ENCODE measurements around the gene AKAP10.
"Not testable (repeated sequence)": the region's sequence is repeated elsewhere in the genome, so short reads cannot be mapped to it uniquely, and the experiment has no call there.

AKAP10 gene, protein sequence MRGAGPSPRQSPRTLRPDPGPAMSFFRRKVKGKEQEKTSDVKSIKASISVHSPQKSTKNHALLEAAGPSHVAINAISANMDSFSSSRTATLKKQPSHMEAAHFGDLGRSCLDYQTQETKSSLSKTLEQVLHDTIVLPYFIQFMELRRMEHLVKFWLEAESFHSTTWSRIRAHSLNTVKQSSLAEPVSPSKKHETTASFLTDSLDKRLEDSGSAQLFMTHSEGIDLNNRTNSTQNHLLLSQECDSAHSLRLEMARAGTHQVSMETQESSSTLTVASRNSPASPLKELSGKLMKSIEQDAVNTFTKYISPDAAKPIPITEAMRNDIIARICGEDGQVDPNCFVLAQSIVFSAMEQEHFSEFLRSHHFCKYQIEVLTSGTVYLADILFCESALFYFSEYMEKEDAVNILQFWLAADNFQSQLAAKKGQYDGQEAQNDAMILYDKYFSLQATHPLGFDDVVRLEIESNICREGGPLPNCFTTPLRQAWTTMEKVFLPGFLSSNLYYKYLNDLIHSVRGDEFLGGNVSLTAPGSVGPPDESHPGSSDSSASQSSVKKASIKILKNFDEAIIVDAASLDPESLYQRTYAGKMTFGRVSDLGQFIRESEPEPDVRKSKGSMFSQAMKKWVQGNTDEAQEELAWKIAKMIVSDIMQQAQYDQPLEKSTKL

DNA sequence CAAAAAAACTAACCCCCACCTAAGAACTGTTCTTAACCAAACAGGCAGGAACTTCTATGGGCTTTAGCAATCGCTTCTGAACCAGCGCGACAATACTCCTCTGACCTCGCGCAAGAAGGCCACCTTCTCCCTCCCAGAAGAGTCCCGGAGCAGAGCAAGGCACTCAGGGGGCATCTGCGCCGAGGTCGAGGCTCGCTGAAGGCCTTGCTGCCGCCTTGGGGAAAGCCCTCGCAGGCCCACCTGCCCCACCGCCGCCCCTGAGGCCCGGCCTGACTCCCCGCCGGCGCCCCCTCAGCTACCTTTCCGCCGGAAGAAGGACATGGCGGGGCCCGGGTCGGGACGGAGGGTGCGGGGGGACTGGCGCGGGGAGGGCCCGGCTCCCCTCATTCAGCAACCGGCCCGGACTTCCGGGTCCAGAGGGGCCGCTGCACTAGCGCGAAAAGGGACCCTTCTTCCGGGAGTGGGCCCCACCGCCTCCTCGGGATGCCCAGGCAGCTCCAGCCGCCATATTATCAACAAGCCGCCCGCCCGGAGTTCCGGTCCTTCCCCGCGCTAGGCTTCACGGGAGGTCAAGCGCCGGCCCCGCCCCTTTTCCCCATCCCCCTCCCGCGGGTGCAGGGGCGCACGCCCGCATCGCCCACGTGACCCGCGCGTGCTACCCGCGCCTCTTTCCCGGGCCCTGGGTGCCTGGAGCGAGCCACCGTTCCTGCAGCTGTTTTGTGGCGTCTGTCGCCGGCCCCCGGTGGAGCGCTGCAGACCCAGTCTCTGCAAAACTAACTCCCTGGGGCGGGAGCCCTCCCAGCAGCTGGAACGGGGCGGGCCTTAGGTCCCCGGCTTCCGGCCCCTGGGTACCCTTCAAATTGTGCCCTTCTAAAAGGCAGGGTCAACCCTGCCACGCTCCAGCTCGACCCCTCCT, at the start of gene AKAP10:
TSS of gene AKAP10 (minus strand) at position 536 of the 916 bp plus-strand sequence. CDS start at position 387, 149 bp downstream.
- H3K79me2 ChIP-seq (ENCODE audit: insufficient read depth, low read length) = peaks cover 50% of the 10 kb centered on the region
- H3K27ac ChIP-seq (ENCODE audit: low read depth, low read length) = peak within 1 kb of the TSS; percentile 83
- no peaks in the 10 kb centered on the region for H3K9me2 ChIP-seq (replicated peaks; ENCODE audit: insufficient read depth, low read length)
- H3F3A ChIP-seq (ENCODE audit: insufficient read depth) = 0 out of 2 replicates have a peak, but pooled peaks cover 2% of the 10 kb centered on the region
- peak within 1 kb of the TSS; percentile 97 for H3K4me2 ChIP-seq (ENCODE audit: low read depth, low read length, poor library complexity, severe bottlenecking)
- H3K27me3 ChIP-seq (ENCODE audit: low read length) = no peaks in the 10 kb centered on the region
- H4K20me1 ChIP-seq (ENCODE audit: low read depth, low read length) = no peaks in the 10 kb centered on the region
- TF ChIP-seq, protein P1, sequence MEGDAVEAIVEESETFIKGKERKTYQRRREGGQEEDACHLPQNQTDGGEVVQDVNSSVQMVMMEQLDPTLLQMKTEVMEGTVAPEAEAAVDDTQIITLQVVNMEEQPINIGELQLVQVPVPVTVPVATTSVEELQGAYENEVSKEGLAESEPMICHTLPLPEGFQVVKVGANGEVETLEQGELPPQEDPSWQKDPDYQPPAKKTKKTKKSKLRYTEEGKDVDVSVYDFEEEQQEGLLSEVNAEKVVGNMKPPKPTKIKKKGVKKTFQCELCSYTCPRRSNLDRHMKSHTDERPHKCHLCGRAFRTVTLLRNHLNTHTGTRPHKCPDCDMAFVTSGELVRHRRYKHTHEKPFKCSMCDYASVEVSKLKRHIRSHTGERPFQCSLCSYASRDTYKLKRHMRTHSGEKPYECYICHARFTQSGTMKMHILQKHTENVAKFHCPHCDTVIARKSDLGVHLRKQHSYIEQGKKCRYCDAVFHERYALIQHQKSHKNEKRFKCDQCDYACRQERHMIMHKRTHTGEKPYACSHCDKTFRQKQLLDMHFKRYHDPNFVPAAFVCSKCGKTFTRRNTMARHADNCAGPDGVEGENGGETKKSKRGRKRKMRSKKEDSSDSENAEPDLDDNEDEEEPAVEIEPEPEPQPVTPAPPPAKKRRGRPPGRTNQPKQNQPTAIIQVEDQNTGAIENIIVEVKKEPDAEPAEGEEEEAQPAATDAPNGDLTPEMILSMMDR (IDR thresholded peaks at IDR 0.05; ENCODE audit: insufficient read depth, low read length, poor library complexity, severe bottlenecking) = no peak
- no peak for TF ChIP-seq EZH2phosphoT487 (conservative IDR thresholded peaks at IDR 0.05; ENCODE audit: low read length)
- no peaks in the 10 kb centered on the region for H3K36me3 ChIP-seq (ENCODE audit: low read length)
- peak within 1 kb of the TSS; percentile 99 for H2AFZ ChIP-seq (ENCODE audit: low read depth, low read length, severe bottlenecking)
- peak within 1 kb of the TSS; percentile 97 for H3K9ac ChIP-seq (ENCODE audit: low read length)
- no peaks in the 10 kb centered on the region for H3K9me3 ChIP-seq (ENCODE audit: insufficient read depth, low read length)
- H3K4me3 ChIP-seq (ENCODE audit: insufficient read depth, low read length, poor library complexity, severe bottlenecking) = peak within 1 kb of the TSS; percentile 60

DNA sequence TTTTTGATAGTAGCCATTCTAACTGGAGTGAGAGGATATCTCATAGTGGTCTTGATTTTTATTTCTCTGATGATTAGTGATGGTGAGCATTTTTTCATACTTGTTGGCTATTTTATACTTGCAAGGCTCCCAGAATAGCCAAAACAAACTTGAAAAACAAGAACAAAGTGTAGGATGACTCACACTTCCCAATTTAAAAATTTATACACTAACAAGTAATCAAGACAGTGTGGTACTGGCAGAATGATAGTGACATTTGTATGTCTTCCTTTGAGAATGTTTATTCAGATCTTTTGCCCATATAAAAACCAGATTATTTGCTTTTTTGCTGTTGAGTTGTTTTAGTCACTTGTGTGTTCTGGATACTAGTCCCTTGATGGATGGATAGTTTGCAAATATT, 49.3 kb upstream of the AKAP10 start:
- H3K79me2 ChIP-seq (ENCODE audit: insufficient read depth, low read length) = no peaks in the 10 kb centered on the region
- TF ChIP-seq, protein P1 (IDR thresholded peaks at IDR 0.05; ENCODE audit: insufficient read depth, low read length, poor library complexity, severe bottlenecking) = no peak
- TF ChIP-seq EZH2phosphoT487 (conservative IDR thresholded peaks at IDR 0.05; ENCODE audit: low read length) = no peak

DNA sequence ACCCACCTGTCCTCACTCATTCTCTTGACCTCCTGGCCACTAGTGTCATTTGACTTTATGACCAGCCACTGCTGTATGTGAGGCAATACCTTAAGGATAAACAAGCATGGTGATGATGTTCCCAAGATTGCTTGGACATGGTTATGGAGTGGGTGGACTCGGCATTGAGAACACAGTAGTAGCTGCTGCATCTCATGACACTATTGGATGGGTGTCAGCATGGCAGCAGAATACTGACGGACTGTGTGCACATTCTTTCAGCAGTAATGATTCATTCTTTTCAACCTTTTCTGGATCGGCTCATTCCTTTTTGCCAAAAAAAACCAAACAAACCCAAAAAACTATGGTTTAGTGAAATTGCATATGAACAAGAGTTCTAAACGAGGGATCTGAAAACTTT, 45.1 kb upstream of the AKAP10 start:
- TF ChIP-seq, protein P1 (IDR thresholded peaks at IDR 0.05; ENCODE audit: insufficient read depth, low read length, poor library complexity, severe bottlenecking) = no peak
- no peak for TF ChIP-seq EZH2phosphoT487 (conservative IDR thresholded peaks at IDR 0.05; ENCODE audit: low read length)
- H2AFZ ChIP-seq (ENCODE audit: low read depth, low read length, severe bottlenecking) = no peak overlapping the region
- H3K4me2 ChIP-seq (ENCODE audit: low read depth, low read length, poor library complexity, severe bottlenecking) = no peak overlapping the region
- H4K20me1 ChIP-seq (ENCODE audit: low read depth, low read length) = no peaks in the 10 kb centered on the region
- no peaks in the 10 kb centered on the region for H3K9me3 ChIP-seq (ENCODE audit: insufficient read depth, low read length)
- H3K79me2 ChIP-seq (ENCODE audit: insufficient read depth, low read length) = no peaks in the 10 kb centered on the region
- H3K4me3 ChIP-seq (ENCODE audit: insufficient read depth, low read length, poor library complexity, severe bottlenecking) = no peak overlapping the region
- no peak overlapping the region for H3K9ac ChIP-seq (ENCODE audit: low read length)
- no peaks in the 10 kb centered on the region for H3K9me2 ChIP-seq (replicated peaks; ENCODE audit: insufficient read depth, low read length)
- H3K27ac ChIP-seq (ENCODE audit: low read depth, low read length) = no peak overlapping the region
- H3K36me3 ChIP-seq (ENCODE audit: low read length) = no peaks in the 10 kb centered on the region
- no peaks in the 10 kb centered on the region for H3K27me3 ChIP-seq (ENCODE audit: low read length)
- H3F3A ChIP-seq (ENCODE audit: insufficient read depth) = no peaks in the 10 kb centered on the region

More for the DNA sequence above, 49.3 kb upstream of the AKAP10 start:
- no peak overlapping the region for H2AFZ ChIP-seq (ENCODE audit: low read depth, low read length, severe bottlenecking)
- H3K27ac ChIP-seq (ENCODE audit: low read depth, low read length) = no peak overlapping the region
- no peaks in the 10 kb centered on the region for H3K36me3 ChIP-seq (ENCODE audit: low read length)
- H3K4me2 ChIP-seq (ENCODE audit: low read depth, low read length, poor library complexity, severe bottlenecking) = no peak overlapping the region
- H3K9ac ChIP-seq (ENCODE audit: low read length) = no peak overlapping the region
- H4K20me1 ChIP-seq (ENCODE audit: low read depth, low read length) = no peaks in the 10 kb centered on the region
- no peak overlapping the region for H3K4me3 ChIP-seq (ENCODE audit: insufficient read depth, low read length, poor library complexity, severe bottlenecking)
- H3K9me3 ChIP-seq (ENCODE audit: insufficient read depth, low read length) = no peaks in the 10 kb centered on the region
- H3K9me2 ChIP-seq (replicated peaks; ENCODE audit: insufficient read depth, low read length) = no peaks in the 10 kb centered on the region
- no peaks in the 10 kb centered on the region for H3F3A ChIP-seq (ENCODE audit: insufficient read depth)
- no peaks in the 10 kb centered on the region for H3K27me3 ChIP-seq (ENCODE audit: low read length)

DNA sequence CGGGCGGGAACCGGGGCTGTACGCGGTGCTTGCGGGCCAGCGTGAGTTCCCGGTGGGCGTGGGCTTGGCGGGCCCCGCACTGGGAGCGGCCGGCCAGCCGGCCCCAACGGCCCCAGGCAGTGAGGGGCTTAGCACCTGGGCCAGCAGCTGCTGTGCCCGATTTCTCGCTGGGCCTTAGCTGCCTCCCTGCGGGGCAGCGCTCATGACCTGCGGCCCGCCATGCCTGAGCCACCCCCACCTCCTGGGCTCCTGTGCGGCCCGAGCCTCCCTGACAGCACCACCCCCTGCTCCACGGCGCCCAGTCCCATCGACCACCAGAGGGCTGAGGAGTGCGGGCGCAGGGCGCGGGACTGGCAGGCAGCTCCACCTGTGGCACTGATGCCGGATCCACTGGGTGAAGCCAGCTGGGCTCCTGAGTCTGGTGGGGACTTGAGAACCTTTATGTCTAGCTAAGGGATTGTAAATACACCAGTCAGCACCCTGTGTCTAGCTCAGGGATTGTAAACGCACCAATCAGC, 38.9 kb upstream of the AKAP10 start:
- H3K4me3 ChIP-seq (ENCODE audit: insufficient read depth, low read length, poor library complexity, severe bottlenecking); H3K9me3 ChIP-seq (ENCODE audit: insufficient read depth, low read length); H3F3A ChIP-seq (ENCODE audit: insufficient read depth); H4K20me1 ChIP-seq (ENCODE audit: low read depth, low read length); H3K27me3 ChIP-seq (ENCODE audit: low read length); H3K9ac ChIP-seq (ENCODE audit: low read length); H3K27ac ChIP-seq (ENCODE audit: low read depth, low read length); H2AFZ ChIP-seq (ENCODE audit: low read depth, low read length, severe bottlenecking); H3K9me2 ChIP-seq (replicated peaks; ENCODE audit: insufficient read depth, low read length); H3K36me3 ChIP-seq (ENCODE audit: low read length); H3K4me2 ChIP-seq (ENCODE audit: low read depth, low read length, poor library complexity, severe bottlenecking); H3K79me2 ChIP-seq (ENCODE audit: insufficient read depth, low read length): not testable (repeated sequence)

All from SU-DHL-6 (cell line).